IPS-11a (cell line): Measurements from ENCODE around the gene PLA2G6.

Source experiments
- H3K4me3 ChIP-seq: one replicate; pipeline ENCODE4 v1.5.1; 2013; ENCODE audit warnings: low read depth, low read length, control low read depth

PLA2G6 gene

DNA sequence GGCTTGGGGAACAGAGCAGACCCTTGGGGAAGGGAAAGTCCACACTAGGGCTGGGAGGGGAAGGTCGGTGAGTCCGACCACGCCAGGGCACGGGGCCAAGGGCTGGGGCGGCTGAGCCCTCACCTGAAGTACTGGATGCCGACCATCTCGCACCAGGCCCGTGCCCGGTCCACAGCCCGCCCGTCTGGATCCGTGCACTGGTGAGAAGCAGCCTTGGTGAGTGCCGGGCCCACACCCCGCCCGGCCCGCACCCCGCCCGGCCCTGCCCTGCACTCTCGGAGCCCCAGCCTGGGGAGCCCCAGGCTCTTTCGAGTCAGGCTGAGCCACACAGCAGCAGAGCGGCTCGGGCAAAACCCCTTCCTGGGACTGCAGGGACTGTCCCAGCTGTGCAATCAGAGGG lies 69.2 kb downstream of the PLA2G6 start:
- H3K4me3 ChIP-seq, result no peak overlapping the region

DNA sequence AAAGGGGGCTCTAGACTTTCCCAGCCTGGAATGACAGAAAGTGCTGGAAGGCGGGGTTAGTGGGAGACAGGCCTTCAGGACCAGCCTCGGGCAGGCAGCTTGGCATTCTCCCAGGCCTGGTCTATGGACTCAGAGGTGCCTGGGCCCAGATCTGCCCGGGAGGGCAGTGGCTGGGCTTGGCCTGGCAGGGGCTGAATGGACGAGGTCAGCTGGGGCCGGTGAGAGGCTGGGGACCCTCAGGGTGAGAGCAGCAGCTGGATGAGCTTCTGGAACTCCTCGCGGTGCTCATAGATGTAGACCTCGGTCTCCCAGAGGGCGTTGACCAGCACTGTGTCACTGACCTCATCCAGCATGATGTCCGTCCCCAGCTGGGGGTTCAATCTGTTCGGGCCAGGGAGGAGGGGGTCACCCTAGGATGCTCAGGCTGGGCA lies 69.7 kb downstream of the PLA2G6 start:
- no peak overlapping the region for H3K4me3 ChIP-seq

DNA sequence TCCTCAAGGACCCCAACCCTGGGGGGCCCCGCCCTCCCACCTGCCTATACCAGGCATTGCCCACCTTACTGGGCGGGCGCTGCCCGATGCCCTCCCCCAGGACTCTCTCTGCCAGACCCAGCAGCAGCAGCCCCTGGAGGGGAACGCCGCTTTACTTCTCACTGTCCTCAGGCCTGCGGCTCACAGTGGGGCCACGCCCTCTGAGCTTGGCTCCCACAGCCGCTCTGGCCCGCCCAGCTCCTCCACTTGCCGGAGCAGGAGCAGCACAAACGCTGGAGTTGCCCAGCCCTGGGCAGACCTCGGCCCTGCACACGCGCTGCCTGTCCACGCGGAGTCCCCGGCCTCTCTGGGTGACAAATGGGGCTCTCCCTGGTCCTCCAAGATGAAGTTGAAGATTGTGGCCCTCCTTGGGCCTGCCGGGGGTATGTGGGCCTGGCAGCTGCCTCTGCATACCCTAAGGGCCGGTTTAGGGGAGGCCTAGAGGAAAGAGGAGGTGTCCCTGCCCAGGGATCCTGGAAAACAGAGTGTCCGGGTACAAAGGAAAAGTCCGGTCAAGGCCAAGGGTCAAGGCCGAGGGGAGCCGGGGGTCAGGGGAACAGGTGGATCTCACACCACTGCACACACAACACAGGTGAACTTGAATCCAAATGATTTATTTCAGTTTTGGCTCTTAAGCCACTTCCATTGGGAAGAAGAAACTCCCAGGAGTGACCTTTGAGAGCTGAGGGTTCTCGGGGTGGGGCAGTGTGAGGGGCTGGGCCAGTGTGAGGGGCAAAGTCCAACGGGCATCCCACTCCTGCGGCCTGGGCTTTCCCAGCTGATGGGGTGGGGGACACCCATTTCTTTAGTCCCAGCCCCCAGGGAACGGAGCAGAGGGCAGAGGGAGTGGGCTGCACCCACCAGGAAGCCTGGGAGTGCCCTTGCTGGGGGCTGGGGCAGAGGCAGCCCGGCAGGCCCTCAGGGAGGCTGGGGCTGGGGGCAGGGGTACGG lies 70.5 kb downstream of the PLA2G6 start:
- H3K4me3 ChIP-seq, result no peak overlapping the region

DNA sequence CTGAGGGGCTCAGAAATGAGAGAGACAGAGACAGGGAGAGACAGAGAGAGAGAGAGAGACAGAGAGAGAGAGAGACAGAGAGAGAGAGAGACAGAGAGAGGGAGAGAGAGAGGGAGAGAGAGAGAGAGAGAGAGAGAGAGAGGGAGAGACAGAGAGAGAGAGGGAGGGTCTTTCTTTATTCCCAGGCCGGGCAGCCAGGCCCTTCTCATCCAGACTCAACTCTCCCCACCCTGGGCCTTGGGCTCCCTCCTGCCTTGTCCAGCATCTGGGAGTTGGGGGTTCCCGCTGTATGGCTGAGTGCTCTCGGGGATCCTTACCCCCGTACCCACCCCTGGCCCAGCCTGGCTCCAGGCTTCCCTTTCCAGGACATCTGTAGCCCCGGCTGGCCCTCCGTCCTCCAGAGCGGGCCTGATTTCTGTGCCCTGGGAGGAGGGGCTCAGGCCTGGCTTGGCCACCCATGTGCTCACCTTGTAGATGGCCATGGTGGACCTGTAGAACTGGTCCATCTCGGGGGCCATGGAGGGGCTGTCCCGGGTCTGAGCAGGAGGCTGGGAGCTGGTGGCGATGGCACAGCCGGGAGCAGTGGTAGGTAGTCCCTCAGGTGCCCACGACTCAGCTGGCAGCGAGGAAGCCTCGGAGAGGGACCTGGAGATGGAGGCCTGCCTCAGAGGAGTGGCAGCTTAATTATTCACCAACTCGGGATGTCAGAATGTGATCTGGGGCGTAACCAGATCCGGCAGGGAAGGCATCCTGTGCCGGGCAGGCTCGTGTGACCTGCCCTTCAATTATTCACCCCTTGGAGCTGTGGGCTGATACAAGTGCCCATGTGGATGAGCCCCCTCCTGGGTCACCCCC lies 71.4 kb downstream of the PLA2G6 start, which contains the start of gene BAIAP2L2:
Gene BAIAP2L2 (minus strand): TSS at position 677 of the 855 bp plus-strand sequence. CDS start 159 bp downstream, at position 518.
- no peak within 1 kb of the TSS for H3K4me3 ChIP-seq

DNA sequence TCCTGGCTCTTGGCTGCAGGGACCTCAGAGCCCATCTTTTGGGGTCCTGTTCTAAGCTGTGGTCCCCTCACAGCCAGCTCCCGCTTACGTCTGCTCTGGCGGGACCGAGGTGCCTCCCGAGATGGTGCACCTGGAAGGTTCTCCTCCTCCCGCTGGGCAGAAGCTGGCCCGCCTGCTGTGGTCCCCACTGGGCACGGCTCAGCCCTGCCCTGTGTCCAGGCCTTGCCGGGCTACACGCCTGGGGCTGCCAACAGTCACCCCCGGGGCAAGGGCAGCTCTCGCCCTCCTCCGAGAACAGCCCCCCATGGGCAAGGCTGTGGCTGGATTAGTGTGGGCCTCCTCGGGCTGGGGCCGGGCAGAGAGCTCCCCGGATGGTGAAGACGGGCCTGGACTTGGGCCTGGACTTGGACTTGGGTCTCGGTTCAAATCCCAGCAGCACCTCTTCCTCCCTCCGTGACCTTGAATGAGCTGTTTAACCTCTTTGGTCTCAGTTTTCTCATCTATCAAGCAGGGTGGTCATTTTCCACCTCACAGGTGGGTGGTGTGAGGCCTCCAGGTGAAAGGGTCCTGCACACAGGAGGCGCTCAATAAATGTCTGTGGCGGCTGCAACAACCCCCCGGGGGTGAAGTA lies 72.1 kb downstream of the PLA2G6 start:
- H3K4me3 ChIP-seq, result no peak overlapping the region

DNA sequence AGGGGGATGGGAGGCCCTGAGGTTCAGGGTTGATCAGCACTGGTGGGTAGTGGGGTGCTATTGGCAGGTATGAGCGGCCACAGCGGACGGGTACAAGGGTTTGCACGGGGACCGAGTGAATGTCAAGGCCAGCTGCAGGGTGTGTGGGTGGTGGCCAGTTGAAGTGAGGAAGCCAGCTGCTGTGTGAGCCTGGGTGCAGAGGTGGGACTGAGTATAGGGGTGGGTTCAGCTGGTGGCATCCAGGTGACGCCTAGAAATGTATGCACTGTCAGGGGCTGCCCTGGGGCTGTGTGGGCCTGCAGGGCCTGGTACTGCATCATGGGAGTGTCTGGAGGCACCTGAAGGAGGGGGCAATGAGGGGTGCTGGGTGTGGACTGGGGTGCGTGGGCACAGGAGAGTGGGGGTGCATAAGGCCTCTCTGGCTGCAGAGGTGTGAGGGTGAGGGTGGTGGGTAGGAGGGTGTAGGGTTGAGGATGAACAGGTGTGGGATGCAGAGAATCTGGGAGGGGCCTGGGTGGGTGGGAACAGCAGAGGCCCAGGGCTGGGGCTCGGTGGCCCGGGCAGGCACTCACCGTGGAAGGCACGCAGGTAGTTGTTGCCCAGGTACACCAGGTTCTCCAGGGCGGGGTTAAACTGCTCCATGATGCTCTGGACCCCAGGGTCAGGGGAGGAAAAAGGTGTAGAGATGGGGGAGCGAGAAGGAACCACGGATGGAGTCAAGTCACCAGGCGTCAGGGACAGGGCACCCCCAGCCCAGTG lies 72.9 kb downstream of the PLA2G6 start:
- H3K4me3 ChIP-seq, result no peak overlapping the region

DNA sequence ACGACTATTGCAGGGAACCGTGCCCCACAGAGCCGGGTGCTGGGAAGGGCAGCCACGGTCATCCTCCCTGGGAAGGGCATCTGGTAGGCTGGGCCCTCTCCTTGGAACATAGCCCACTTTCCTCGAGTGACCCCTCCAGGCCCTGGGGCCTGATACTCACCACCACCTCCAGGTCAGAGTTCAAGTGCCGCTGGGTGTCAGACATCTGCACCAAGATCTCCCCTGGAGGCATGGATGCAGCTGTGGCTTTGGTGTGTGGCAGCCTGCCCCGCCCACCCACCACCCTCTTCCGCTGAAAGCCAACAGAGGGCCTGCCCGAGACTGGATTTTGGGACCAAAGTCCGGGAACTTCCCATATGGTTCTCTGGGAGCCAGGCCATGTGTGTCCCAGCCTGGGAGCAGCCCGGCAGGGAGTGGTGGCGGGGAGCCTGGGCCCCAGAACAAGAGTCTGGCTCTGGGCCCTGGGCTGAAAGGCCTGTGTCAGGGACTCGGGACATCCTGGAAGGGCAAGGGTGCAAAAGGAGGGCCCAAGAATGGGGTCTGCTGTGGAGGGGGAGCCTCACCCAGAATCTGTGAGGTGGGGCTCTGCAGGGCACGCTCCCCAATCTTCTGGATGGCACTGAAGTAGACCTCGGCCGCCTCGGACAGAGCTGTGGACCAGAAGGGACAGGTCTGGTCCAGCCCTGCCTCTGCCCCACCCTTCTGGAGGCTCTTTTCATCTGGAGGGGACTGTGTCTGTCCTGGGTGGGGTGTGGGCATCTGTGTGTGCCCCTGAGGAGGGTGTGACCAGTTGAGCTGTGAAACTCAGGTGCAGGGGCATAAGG lies 73.7 kb downstream of the PLA2G6 start:
- no peak overlapping the region for H3K4me3 ChIP-seq

DNA sequence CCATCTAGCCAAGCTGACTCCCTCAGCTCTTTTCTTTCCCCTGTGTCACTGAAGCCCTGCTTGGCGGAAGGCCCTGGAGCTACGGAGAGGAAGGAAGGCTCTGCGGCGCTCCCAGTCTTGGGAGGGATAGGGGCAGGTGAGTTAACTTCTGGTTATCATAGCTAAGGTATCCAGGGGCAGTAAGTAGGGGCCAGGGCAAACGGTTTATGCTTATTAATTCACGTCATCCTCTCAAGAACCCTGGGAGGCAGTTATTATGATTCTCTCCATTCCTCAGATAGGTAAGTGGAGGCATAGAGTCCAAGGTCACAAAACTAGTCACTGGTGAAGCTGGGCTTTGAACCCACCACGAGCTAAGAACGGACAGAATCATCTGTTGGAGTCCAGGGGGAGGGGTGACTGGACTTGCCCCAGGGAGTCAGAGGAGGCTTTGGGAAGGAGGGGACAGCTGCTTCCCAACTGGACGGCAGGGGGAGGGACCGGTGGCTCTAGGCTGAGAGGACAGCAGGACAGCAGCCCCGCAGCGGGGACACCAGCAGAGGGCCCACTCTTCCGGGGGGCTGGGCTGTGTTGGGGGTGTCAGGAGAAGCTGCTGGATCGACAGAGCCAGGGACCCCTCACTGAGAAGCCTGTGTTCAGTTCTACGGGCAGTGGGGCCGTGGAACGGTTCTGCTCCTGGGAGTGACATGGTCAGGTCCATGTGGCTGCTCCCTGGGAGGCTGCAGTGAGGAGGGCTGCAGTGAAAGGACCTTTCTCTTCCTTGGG lies 74.6 kb downstream of the PLA2G6 start:
- no peak overlapping the region for H3K4me3 ChIP-seq

DNA sequence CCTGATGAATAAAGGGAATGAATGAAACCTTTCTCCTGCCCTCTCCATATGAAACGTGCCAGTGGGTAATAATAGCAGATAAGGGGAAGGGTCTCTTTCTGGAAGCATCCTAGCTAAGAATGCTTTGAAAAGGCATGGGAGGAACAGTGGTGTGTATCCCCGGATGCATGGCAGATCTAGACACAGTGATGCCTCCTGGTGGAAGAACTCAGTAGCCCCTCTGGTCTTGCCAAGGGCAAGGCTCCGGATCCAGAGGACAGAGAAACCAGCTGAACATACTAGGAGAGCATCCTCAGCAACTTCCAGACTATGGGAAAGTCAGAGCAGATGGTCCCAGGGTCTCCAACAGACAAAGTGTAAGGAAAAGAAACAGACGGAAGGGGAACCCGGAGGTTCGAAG lies 77.5 kb downstream of the PLA2G6 start:
- no peak overlapping the region for H3K4me3 ChIP-seq

DNA sequence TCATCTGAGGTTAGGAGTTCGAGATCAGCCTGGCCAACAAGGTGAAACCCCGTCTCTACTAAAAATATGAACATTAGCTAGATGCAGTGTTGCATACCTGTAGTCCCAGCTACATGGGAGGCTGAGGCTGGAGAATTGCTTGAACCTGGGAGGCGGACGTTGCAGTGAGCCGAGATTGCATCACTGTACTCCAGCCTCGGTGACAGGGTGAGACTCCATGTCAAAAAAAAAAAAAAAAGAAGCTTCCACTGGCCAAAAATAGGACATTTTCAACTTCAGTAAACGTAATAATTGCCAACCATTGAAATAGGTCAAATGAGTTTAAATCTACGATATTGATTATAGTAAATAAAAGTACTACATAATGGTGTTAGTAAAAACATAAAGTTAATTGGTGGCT lies 78.0 kb downstream of the PLA2G6 start:
- no peak overlapping the region for H3K4me3 ChIP-seq

DNA sequence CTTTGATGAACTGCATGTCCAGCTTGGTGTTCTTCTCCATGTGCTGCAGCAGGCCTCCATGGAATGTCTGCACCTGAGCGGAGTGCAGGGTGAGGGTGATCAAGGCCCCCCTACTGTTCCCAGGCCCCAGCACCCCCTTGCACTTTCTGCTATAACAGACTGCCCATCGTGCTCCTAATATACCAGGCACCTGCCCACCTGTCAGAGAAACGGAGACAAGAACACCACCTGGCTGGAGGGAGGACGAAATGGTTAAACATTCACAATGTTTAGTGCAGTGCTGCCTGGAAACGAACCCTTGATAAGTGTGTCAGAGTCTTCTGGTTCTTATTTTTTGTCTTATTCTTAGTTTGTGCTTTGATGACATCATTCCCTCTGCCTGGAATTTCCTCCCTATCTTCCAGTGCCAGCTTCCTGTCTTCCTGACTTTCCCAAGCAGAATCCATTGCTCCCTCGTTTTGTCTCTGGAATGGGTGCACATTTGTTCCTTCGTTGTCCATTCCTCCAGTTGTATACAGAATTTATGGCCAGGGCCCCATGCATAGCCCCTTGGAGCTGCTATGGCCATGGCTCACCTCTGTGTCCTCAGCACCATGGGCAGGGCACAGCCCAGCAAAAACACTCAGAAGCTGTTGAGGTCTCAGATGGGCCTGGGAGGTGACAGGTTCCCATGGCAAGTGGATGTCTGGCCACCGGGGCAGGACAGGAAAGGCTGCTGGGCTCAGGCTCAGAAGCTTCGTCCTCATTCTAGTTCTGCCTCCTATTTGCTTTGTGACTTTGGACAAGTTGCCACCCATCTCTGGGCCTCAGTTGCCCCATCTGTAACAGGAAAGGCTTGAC lies 83.0 kb downstream of the PLA2G6 start:
- no peak overlapping the region for H3K4me3 ChIP-seq

DNA sequence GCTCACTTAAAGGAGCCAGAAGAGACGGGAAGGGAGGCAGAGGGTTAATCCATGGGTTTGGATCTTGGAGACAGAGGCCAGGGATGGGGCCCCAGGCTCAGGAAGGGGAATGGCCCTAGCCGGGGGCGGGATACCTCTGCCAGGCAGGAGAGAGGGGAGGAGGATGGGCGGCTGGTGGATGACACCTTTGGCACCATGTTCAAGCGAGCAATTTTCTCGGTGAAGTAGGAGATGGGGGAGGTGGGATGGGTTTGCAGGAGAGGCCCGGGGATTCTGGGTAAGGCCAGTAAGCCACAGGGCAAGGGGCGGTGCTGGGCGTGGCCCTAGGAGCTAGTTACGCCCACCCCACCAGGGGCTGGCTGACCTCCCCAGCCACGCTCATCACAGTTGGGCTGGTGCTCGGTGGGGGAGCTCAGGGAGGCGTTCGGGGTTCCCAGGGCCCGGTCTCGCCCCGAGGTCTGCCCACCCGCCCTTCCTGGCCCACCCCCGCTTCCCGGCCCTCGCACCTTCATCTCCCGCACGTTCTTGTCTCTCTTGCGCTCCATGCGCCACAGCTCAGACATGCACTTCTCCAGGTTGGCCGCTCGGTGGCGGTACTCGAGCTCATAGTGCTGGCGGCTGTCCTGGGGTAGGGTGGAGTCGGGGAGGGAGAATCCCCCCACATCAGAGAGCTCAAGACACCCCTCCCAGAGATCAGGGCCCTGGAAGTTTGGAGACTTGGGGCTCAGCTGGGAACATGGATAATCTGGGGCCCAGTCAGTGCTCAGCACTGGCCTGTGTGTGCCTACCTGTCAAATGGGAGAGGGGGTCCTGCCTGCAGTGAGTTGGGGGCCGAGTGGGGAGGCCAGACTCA lies 83.8 kb downstream of the PLA2G6 start:
- H3K4me3 ChIP-seq, result peak overlapping the region; percentile 33

DNA sequence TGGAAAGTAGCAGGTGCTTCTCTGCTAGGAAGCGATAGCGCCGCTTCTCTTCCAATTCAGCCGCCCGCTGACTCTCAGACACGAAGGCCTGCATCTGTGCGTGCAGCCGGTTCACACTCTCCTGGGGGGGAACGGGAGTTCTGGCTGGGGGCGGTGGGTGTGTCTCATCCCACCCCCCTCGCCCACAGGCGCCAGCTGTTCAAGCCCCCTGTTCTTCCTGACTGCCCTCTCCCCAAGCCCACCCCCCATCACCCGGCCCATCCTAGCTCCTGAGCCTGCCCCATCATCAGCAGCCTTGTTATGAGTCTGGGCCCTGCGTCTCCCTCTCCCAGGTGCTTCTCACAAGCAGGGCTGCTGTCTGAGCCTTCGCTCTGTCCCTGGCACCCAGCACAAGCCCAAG lies 84.6 kb downstream of the PLA2G6 start:
- H3K4me3 ChIP-seq, result peak overlapping the region; percentile 33

DNA sequence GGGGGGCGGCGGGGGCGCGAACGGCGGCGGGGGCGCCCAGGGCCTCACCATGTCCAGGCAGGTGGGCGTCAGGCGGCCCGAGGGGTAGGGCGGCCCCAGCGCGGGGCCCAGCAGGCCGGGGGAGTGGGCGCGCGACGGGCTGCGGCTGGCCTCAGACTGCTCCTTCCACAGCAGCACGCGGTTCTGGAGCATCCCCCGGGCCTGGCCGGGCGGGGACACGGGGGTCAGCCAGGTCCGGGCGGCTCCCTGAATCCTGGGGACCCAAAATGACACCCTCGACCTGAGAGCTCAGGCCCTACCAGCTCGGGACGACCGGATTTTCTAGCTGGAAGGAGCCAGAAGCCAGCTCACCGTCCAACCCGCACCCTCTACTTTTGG lies 92.2 kb downstream of the PLA2G6 start:
- H3K4me3 ChIP-seq, result peak overlapping the region; percentile 6

DNA sequence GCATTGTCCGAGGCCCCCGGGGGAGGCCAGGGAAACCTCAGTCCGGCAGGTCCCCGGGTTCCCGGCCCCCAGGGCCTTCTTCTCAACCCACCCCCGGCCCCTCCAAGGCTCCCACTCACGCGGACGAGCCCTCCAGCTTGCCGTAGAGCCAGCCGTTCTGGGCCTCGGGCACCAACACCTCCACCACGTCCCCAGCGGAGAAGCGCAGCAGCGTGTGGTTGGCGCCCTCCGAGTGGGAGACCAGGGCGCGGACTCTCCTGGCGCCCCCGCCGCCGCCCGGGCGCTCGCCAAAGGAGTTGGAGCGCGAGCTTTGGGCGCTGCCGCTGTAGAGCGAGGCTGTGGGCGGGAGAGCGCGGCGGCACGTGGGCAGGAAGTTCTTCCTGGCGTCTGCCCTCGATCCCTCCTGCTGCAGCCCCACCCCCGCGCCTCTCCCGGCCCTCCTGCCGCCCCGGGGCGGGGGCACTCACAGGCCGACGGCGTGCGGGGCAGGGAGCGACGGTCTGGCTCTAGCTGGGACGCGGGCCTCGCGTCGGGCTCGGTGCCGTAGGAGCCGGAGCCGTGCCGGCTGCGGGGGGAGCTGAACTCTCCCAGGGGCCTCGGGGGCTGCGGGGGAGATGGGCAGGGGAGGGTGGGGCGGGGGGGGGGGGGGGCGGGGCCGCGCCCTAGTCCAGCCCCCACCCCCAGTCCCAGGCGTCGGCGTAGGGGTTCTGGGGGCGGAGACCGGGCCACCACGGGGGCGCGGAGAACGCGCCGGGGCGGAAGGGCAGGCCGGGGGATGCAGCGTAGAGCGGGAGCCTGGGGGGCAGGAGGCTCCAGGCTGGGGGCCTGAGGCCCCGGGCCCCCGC lies 92.8 kb downstream of the PLA2G6 start:
- H3K4me3 ChIP-seq, result no peak overlapping the region

DNA sequence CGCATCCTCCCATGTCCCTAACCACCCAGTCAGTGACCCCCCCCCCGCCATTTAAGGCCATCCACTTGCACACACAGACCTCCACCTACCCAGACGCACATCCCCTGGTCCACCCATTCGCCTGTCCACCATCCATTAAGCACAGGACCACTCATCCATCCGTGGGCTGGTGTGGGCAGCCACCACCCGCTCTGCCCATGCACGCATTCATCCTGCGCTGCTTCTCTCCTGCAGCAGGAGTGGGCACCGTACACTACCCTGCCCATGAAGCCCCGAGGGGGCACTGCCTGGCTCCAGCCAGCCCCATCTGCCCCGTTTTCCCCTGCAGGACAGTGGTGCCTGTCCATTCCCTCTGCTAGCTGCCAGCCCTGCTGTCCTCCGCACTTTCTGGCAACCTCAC lies 93.8 kb downstream of the PLA2G6 start:
- H3K4me3 ChIP-seq, result no peak overlapping the region
